A549 (cell line): Measurements from ENCODE around the gene SYT15. TPM values are rescaled to one million over a fixed set of nuclear protein-coding genes. Genes with fewer than 3 reads are reported as not detected.

Experiments
- ATAC-seq, 2 experiments: fragments of 200-7000 bp in 1 of 2; fragments of >200 bp in 1 of 2; cut with Nextera tagmentation in 1 of 2; cut with Tn5 transposase in 1 of 2; 3 replicates each; pipeline versions ENCODE4 v1.8.0 to v1.9.1; 2018 to 2020; ENCODE audit warnings: mild to moderate bottlenecking in 1 of 2, moderate library complexity in 1 of 2
- CTCF ChIA-PET: fragments of 300-600 bp; sonication (Branson Sonifier 250); formaldehyde crosslinking; extraction: SDS; loops from one replicate; lab custom pipeline; 2021; ENCODE audit warnings: antibody characterized with exemption, inconsistent platforms; lab: Yijun Ruan, JAX
- POLR2A ChIA-PET: fragments of 350-600 bp; formaldehyde crosslinking; extraction: SDS; loops from one replicate; lab custom pipeline; 2021; ENCODE audit warnings: antibody characterized with exemption, inconsistent platforms; lab: Yijun Ruan, JAX
- DNase-seq, 2 experiments: peaks; one replicate each; pipeline versions ENCODE4 v3.0.0 to v3.0.0-alpha.2; 2011 to 2016; ENCODE audit warnings: low read depth in 1 of 2, low spot score in 1 of 2
- FAIRE-seq: peaks from 2 replicates; lab custom pipeline; 2011; peaks lifted over from hg19 to GRCh38; lab: Jason Lieb, UNC
- H3K27ac ChIP-seq, 2 experiments: fragments of >200 bp; sonication (Bioruptor Twin); formaldehyde crosslinking; 3 replicates each; pipeline ENCODE4 v1.5.1; 2016 to 2017
- H3K4me1 ChIP-seq: fragments of >200 bp; sonication (Bioruptor Twin); formaldehyde crosslinking; 3 replicates; pipeline ENCODE4 v1.6.1; 2016
- H3K4me2 ChIP-seq: fragments of >200 bp; sonication (Bioruptor Twin); formaldehyde crosslinking; 3 replicates; pipeline ENCODE4 v1.6.1; 2016
- H3K4me3 ChIP-seq: fragments of >200 bp; sonication (Bioruptor Twin); formaldehyde crosslinking; 3 replicates; pipeline ENCODE4 v1.5.1; 2016
- H3K9me3 ChIP-seq: fragments of >200 bp; sonication (Bioruptor Twin); formaldehyde crosslinking; 3 replicates; pipeline ENCODE4 v1.6.1; 2016
- CBX2 ChIP-seq: fragments of 200-600 bp; sonication (generic); IDR thresholded peaks from 2 replicates; pipeline ENCODE4 v1.6.1; 2016; ENCODE audit warnings: low read depth, mild to moderate bottlenecking, borderline replicate concordance
- CHD2 ChIP-seq: fragments of 150-350 bp; IDR thresholded peaks from 2 replicates; pipeline ENCODE4 v1.6.1; 2014; ENCODE audit warnings: low read length; ENCODE audit not compliant: partially characterized antibody
- CHD4 ChIP-seq: fragments of 200-600 bp; sonication (generic); IDR thresholded peaks from 2 replicates; pipeline ENCODE4 v1.6.1; 2016; ENCODE audit warnings: antibody characterized with exemption, mild to moderate bottlenecking, borderline replicate concordance
- E2F6 ChIP-seq: IDR thresholded peaks from 2 replicates; pipeline ENCODE4 v1.6.1; 2012; ENCODE audit warnings: low read depth, borderline replicate concordance
- EHF ChIP-seq: fragments of 250-450 bp; sonication (Bioruptor Pico); IDR thresholded peaks from 2 replicates; pipeline ENCODE4 v1.5.0; 2020; ENCODE audit warnings: mild to moderate bottlenecking
- EP300 ChIP-seq, 2 experiments: fragments of >200 bp; sonication (Bioruptor Twin); formaldehyde crosslinking; IDR thresholded peaks; 2 replicates in 1 of 2; 3 replicates in 1 of 2; pipeline ENCODE4 v1.6.1; 2016 to 2017
- FOSL2 ChIP-seq, 2 experiments: fragments of 450-650 bp in 1 of 2; fragments of >200 bp in 1 of 2; sonication (Bioruptor Twin) in 1 of 2; formaldehyde crosslinking; IDR thresholded peaks; 2 replicates each; pipeline versions ENCODE4 v1.5.0 to v1.6.1; 2016 to 2020; ENCODE audit warnings: mild to moderate bottlenecking in 1 of 2, moderate library complexity in 1 of 2
- FOXS1 ChIP-seq: fragments of 250-450 bp; sonication (Bioruptor Pico); IDR thresholded peaks from 2 replicates; pipeline ENCODE4 v1.5.0; 2020; ENCODE audit warnings: mild to moderate bottlenecking, moderate library complexity
- GATA3 ChIP-seq: IDR thresholded peaks from 2 replicates; pipeline ENCODE4 v1.6.1; 2012; ENCODE audit warnings: borderline replicate concordance
- HDAC2 ChIP-seq: fragments of 200-600 bp; sonication (generic); IDR thresholded peaks from 2 replicates; pipeline ENCODE4 v1.6.1; 2016
- KDM1A ChIP-seq: fragments of 200-600 bp; sonication (generic); IDR thresholded peaks from 2 replicates; pipeline ENCODE4 v1.6.1; 2016; ENCODE audit warnings: low read depth, mild to moderate bottlenecking
- MAFK ChIP-seq: fragments of 450-650 bp; IDR thresholded peaks from 2 replicates; pipeline ENCODE4 v1.6.1; 2014; ENCODE audit not compliant: partially characterized antibody
- MAX ChIP-seq: IDR thresholded peaks from 2 replicates; pipeline ENCODE4 v1.6.1; 2012
- MYC ChIP-seq: IDR thresholded peaks from 2 replicates; pipeline ENCODE4 v1.6.1; 2012; ENCODE audit warnings: mild to moderate bottlenecking, inconsistent platforms, low read length, improper control_type of control experiment, borderline replicate concordance
- NPAS2 ChIP-seq: fragments of 250-450 bp; sonication (Bioruptor Pico); IDR thresholded peaks from 2 replicates; pipeline ENCODE4 v1.8.0; 2022; ENCODE audit warnings: mild to moderate bottlenecking, moderate library complexity, borderline replicate concordance
- RAD21 ChIP-seq, 2 experiments: fragments of >200 bp in 1 of 2; sonication (Bioruptor Twin) in 1 of 2; formaldehyde crosslinking in 1 of 2; IDR thresholded peaks in 1 of 2; conservative IDR thresholded peaks in 1 of 2; 2 replicates in 1 of 2; 3 replicates in 1 of 2; pipeline ENCODE4 v1.6.1; 2012 to 2018; ENCODE audit warnings: inconsistent platforms in 1 of 2
- RARB ChIP-seq: fragments of 250-450 bp; sonication (Bioruptor Pico); IDR thresholded peaks from 2 replicates; pipeline ENCODE4 v1.8.0; 2021; ENCODE audit warnings: mild to moderate bottlenecking, moderate library complexity
- RCOR1 ChIP-seq: fragments of 150-350 bp; IDR thresholded peaks from 2 replicates; pipeline ENCODE4 v1.6.1; 2014; ENCODE audit warnings: antibody characterized with exemption, low read length, low read depth
- ZNF302 ChIP-seq: fragments of 250-450 bp; sonication (Bioruptor Pico); IDR thresholded peaks from 2 replicates; pipeline ENCODE4 v1.9.0; 2021; ENCODE audit warnings: inconsistent platforms, mild to moderate bottlenecking, moderate library complexity
- WGBS: methylation state at CpG from one replicate; pipeline ENCODE4 v1.1.6; 2017; ENCODE audit errors: missing lambda C conversion rate; 5-methylcytosine and 5-hydroxymethylcytosine counted together
- polyA plus RNA-seq, 4 experiments: library from polyadenylated mRNA; depleted of rRNA in 3 of 4; stranded (reverse); fragments of >200 nt; fragmentation: RNase III in 1 of 4; extraction: RNeasy Plus Mini Kit Qiagen cat#74134 plus additional on column Dnase treatment in 1 of 4; gene quantifications; 2 replicates in 3 of 4; 3 replicates in 1 of 4; pipeline ENCODE4 v1.2.3, GENCODE V29; 2011 to 2017
- TF ChIP-seq, protein P1 (sequence below): IDR thresholded peaks from 2 replicates; pipeline ENCODE4 v1.6.1; 2012
- TF ChIP-seq, protein P2 (sequence below): fragments of >200 bp; sonication (Bioruptor Twin); formaldehyde crosslinking; IDR thresholded peaks from 3 replicates; pipeline ENCODE4 v1.5.1; 2016

The SYT15 gene
- polyA plus RNA-seq, 2 of the 4 experiments (the other 2 are of a cell fraction), result 3.5 to 3.6 TPM

DNA sequence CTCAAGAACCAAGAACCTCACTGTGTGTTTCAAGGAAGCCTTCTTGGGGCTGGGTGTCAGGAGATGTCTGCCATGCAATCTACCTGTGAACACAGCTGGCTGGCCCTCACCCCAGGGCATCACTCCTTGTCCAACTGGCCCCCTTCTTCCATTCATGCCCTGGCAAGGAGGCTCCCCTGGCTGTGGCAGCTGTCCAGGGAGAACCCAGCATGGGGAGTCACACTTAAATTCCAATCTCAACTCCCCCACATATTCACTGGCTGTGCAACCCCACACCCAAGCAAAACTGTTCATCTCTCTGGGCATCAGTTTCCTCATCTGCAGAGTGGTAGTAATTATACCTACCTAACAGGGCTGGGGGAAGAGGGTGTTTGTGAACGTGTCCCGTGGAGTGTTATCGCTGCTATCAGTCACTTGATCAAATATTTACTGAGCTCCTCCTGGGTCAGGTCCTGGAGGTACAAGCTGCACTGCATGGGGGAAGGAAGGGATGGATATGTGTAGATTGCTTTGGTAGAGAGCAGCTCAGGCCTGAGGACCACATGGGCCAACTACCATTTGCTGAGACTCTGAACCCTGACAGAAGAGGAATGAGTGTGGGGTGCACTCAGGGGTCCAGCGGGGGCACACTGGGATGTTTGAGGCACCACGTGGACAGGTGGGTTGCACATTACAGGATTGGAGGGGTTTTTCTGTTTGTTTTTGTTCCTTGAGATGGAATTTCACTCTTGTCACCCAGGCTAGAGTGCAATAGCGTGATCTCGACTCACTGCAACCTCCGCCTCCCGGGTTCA is 20.3 kb upstream of the SYT15 start:
- ATAC-seq, result peak; percentile 5 to 52; a peak in 3 of 6 replicates
- FAIRE-seq, result no peak
- no peak for TF ChIP-seq CBX2
- TF ChIP-seq, protein P1, sequence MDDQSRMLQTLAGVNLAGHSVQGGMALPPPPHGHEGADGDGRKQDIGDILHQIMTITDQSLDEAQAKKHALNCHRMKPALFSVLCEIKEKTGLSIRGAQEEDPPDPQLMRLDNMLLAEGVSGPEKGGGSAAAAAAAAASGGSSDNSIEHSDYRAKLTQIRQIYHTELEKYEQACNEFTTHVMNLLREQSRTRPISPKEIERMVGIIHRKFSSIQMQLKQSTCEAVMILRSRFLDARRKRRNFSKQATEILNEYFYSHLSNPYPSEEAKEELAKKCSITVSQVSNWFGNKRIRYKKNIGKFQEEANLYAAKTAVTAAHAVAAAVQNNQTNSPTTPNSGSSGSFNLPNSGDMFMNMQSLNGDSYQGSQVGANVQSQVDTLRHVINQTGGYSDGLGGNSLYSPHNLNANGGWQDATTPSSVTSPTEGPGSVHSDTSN, result 0 out of 2 replicates have a peak, but pooled peaks have one; percentile 39
- no peak for TF ChIP-seq HDAC2
- 0 out of 2 replicates have a peak, but pooled peaks have one; percentile 10 for TF ChIP-seq CHD4
- 0 out of 2 replicates have a peak, but pooled peaks have one; percentile 18 for TF ChIP-seq E2F6
- peak; percentile 99 for TF ChIP-seq GATA3
- no peak for TF ChIP-seq MYC
- TF ChIP-seq NPAS2 (CRISPR knock-in tag), result peak; percentile 55; the same call in 1 of the 2 replicates
- no peak for TF ChIP-seq RAD21 (conservative IDR thresholded peaks at IDR 0.05 in 1 of 2, IDR thresholded peaks at IDR 0.05 in 1 of 2)
- TF ChIP-seq RARB, result no peak
- no peak for TF ChIP-seq ZNF302 (CRISPR knock-in tag)
- TF ChIP-seq FOSL2 (IDR thresholded peaks at IDR 0.05), result no peak
- 0 out of 2 replicates have a peak, but pooled peaks have one; percentile 29 for TF ChIP-seq FOSL2 (CRISPR knock-in tag; IDR thresholded peaks at IDR 0.05)
- TF ChIP-seq, protein P2, sequence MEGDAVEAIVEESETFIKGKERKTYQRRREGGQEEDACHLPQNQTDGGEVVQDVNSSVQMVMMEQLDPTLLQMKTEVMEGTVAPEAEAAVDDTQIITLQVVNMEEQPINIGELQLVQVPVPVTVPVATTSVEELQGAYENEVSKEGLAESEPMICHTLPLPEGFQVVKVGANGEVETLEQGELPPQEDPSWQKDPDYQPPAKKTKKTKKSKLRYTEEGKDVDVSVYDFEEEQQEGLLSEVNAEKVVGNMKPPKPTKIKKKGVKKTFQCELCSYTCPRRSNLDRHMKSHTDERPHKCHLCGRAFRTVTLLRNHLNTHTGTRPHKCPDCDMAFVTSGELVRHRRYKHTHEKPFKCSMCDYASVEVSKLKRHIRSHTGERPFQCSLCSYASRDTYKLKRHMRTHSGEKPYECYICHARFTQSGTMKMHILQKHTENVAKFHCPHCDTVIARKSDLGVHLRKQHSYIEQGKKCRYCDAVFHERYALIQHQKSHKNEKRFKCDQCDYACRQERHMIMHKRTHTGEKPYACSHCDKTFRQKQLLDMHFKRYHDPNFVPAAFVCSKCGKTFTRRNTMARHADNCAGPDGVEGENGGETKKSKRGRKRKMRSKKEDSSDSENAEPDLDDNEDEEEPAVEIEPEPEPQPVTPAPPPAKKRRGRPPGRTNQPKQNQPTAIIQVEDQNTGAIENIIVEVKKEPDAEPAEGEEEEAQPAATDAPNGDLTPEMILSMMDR, result no peak
- no peak for TF ChIP-seq RCOR1
- peak in 1 of 2 experiments; percentile 42; a peak in 1 of 5 replicates for TF ChIP-seq EP300 (IDR thresholded peaks at IDR 0.05)
- 0 out of 2 replicates have a peak, but pooled peaks have one; percentile 36 for TF ChIP-seq KDM1A
- peak; percentile 77 for TF ChIP-seq MAX
- TF ChIP-seq MAFK, result no peak
- no peak for TF ChIP-seq EHF
- TF ChIP-seq CHD2, result peak; percentile 26
- H3K4me3 ChIP-seq, result no peak overlapping the region
- CTCF ChIA-PET, result interaction anchor here (1.1 to 9.4 kb wide), 7 partner anchors 11 to 1218 kb away, joined by 4 to 87 read pairs (median 7); no protein-coding TSS in a partner anchor
- H3K9me3 ChIP-seq, result no peaks in the 10 kb centered on the region
- peak overlapping the region; percentile 88 to 89 for H3K27ac ChIP-seq
- POLR2A ChIA-PET, result interaction anchor here (0.9 kb wide), 1 partner anchor 13 kb away, joined by 4 read pairs; no protein-coding TSS in a partner anchor
- H3K4me1 ChIP-seq, result peaks cover 41% of the 10 kb centered on the region
- WGBS, result 31% methylated on average over 9 of the region's 9 CpGs
- H3K4me2 ChIP-seq, result peak overlapping the region; percentile 68
- peak; percentile 63 to 84 for DNase-seq

DNA sequence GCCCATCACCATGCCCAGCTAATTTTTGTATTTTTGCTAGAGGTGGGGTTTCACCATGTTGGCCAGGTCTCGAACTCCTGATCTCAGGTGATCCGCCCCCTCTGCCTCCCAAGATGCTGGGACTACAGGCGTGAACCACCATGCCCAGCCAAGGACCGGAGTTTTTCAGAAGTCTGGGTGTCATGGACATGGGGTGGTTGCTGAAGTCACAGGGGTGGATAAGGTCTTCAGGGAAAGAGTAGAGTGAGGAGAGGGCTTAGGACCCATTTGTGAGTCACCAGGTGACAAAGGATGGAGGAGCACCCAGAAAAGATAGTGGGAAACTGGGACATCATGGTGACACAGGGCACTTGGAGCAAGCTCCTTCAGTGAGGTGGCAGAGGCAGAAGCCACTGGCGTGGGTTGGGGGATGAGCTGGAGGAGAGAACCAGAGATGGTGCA is 19.7 kb upstream of the SYT15 start:
- H3K27ac ChIP-seq, result peak overlapping the region; percentile 88 to 89
- TF ChIP-seq FOXS1, result 0 out of 2 replicates have a peak, but pooled peaks have one; percentile 19
- no peak for TF ChIP-seq RARB
- H3K9me3 ChIP-seq, result no peaks in the 10 kb centered on the region
- no peak for FAIRE-seq
- CTCF ChIA-PET, result interaction anchor here (1.1 to 9.4 kb wide), 5 partner anchors 12 to 1217 kb away, joined by 4 to 87 read pairs (median 7); no protein-coding TSS in a partner anchor
- POLR2A ChIA-PET, result interaction anchor here (0.9 kb wide), 1 partner anchor 14 kb away, joined by 4 read pairs; no protein-coding TSS in a partner anchor
- no peak for DNase-seq
- WGBS, result 95% methylated on average over 5 of the region's 5 CpGs
- peak overlapping the region; percentile 68 for H3K4me2 ChIP-seq
- peaks cover 34% of the 10 kb centered on the region for H3K4me1 ChIP-seq
- no peak overlapping the region for H3K4me3 ChIP-seq
- ATAC-seq, result no peak
